ENCODE results near the gene PORCN. TPM values are rescaled to one million over a fixed set of nuclear protein-coding genes. Genes with fewer than 3 reads are reported as not detected.

Gene PORCN
- total RNA-seq, 1 experiment from 2014 or later, result 12.6 TPM

DNA sequence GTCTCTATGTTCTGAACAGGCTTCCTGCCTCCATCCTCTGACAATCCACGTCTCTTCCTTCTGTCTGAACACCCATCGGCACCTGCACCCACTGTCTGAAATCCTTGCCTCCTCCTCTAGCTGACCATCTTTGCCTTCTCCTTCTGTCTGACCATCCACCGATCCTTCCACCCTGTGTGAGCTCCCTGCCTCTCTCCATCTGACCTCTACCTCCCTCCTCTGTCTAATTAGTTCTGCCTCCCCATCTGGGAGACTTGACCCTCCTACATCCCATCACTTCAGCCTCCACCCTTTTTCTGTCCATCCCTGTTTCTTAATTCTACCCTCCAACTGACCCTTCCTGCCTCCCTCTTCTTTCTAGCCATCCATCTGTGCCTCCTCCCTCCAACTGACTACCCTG, 48.8 kb upstream of the PORCN start:
- Histone ChIP-seq H2BK20ac (ENCODE audit: low read depth, low read length, poor library complexity, severe bottlenecking) (no peak overlapping the region), H4K91ac (ENCODE audit: insufficient read length, low read depth, low read length) (no peak overlapping the region), H3K4me2 (ENCODE audit: insufficient read depth, insufficient read length, low read length) (no peak overlapping the region), H3K4ac (ENCODE audit: low read depth, low read length) (no peak overlapping the region), H4K5ac (ENCODE audit: insufficient read length, low read depth, low read length) (no peak overlapping the region), H3K9ac (ENCODE audit: extremely low read depth, insufficient read length, low read length) (no peak overlapping the region), H3K56ac (ENCODE audit: insufficient read length, low read depth, low read length) (no peak overlapping the region), H4K20me1 (ENCODE audit: control insufficient read depth, insufficient read depth, insufficient read length) (no peaks in the 10 kb centered on the region), H3K18ac (ENCODE audit: insufficient read length, low read depth, low read length) (no peak overlapping the region), H3K23me2 (ENCODE audit: insufficient read length, low read depth, low read length, poor library complexity, severe bottlenecking) (no peaks in the 10 kb centered on the region), H2BK15ac (ENCODE audit: low read depth, low read length) (no peak overlapping the region), H2AFZ (ENCODE audit: low read length) (no peak overlapping the region), H3K9me3 (ENCODE audit: control insufficient read depth, low read depth, low read length) (peaks cover 44% of the 10 kb centered on the region), H4K8ac (replicated peaks; ENCODE audit: insufficient read length, low read depth, low read length) (no peak overlapping the region), H2BK120ac (ENCODE audit: low read depth, low read length, poor library complexity, severe bottlenecking) (no peak overlapping the region), H3K14ac (ENCODE audit: insufficient read depth, low read length) (no peak overlapping the region), H2BK5ac (ENCODE audit: insufficient read length, low read length) (no peak overlapping the region), H2AK5ac (ENCODE audit: insufficient read length, low read length) (no peak overlapping the region), H3K23ac (ENCODE audit: insufficient read length, low read depth, low read length) (no peak overlapping the region), H3K27ac (ENCODE audit: insufficient read length, low read depth, low read length) (no peak overlapping the region), H3K27me3 (ENCODE audit: insufficient read depth, low read length) (no peaks in the 10 kb centered on the region), H3T11ph (ENCODE audit: low read length) (no peak overlapping the region), H3K79me2 (ENCODE audit: insufficient read depth, low read length) (no peaks in the 10 kb centered on the region), H2BK12ac (ENCODE audit: insufficient read length, low read depth, low read length) (no peak overlapping the region), H3K79me1 (ENCODE audit: insufficient read depth, low read depth, low read length, poor library complexity, severe bottlenecking) (no peaks in the 10 kb centered on the region), H3K4me1 (ENCODE audit: insufficient read depth, low read length) (no peaks in the 10 kb centered on the region)
- TF ChIP-seq, protein P1, sequence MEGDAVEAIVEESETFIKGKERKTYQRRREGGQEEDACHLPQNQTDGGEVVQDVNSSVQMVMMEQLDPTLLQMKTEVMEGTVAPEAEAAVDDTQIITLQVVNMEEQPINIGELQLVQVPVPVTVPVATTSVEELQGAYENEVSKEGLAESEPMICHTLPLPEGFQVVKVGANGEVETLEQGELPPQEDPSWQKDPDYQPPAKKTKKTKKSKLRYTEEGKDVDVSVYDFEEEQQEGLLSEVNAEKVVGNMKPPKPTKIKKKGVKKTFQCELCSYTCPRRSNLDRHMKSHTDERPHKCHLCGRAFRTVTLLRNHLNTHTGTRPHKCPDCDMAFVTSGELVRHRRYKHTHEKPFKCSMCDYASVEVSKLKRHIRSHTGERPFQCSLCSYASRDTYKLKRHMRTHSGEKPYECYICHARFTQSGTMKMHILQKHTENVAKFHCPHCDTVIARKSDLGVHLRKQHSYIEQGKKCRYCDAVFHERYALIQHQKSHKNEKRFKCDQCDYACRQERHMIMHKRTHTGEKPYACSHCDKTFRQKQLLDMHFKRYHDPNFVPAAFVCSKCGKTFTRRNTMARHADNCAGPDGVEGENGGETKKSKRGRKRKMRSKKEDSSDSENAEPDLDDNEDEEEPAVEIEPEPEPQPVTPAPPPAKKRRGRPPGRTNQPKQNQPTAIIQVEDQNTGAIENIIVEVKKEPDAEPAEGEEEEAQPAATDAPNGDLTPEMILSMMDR (conservative IDR thresholded peaks at IDR 0.05), result no peak
- Mint-ChIP-seq H3K4me1 (no peaks in the 10 kb centered on the region), H3K36me3 (ENCODE audit: insufficient read depth in 1 of 3, low read depth in 3 of 3) (peaks cover 37 to 45% (median 43%) of the 10 kb centered on the region in 3 experiments), H3K27ac (no peak overlapping the region), H3K27me3 (ENCODE audit: low read depth) (no peaks in the 10 kb centered on the region), H3K9me3 (peaks cover 67 to 73% of the 10 kb centered on the region in 2 experiments), H3K4me3 (no peak overlapping the region)
- DNase-seq, result no peak
- WGBS (ENCODE audit: extremely low coverage, insufficient read length, low lambda C conversion rate), result no CpG with 5 or more reads among the region's 3 CpGs

All from H9 (cell line).